Measurements from ENCODE around the gene MTMR6.
A peak's percentile ranks its signal among the peaks of the same experiment; 100 is the strongest.

MTMR6 gene

GRCh38 chr13:25286969-25287961 is at the start of gene MTMR6:
MTMR6 (minus strand) TSS chr13:25287488; CDS start chr13:25287247, 241 bp downstream.
- peak; percentile 74 for DNase-seq

- DNase-seq, result no peak
Measured at GRCh38 chr13:25335856-25336255, 48.6 kb upstream of the MTMR6 start.

GRCh38 chr13:25330541-25330940 is 43.3 kb upstream of the MTMR6 start:
- DNase-seq, result no peak

GRCh38 chr13:25329706-25330105 is 42.4 kb upstream of the MTMR6 start:
- no peak for DNase-seq

GRCh38 chr13:25324100-25324499 is 36.8 kb upstream of the MTMR6 start:
- no peak for DNase-seq

- DNase-seq, result no peak
Measured at GRCh38 chr13:25319771-25320170, 32.5 kb upstream of the MTMR6 start.

GRCh38 chr13:25318946-25319345 is 31.7 kb upstream of the MTMR6 start:
- DNase-seq, result peak; percentile 10

- no peak for DNase-seq
Measured at GRCh38 chr13:25310891-25311290, 23.6 kb upstream of the MTMR6 start.

GRCh38 chr13:25306671-25307464 is 19.6 kb upstream of the MTMR6 start:
- no peak for DNase-seq

GRCh38 chr13:25302121-25302520 is 14.8 kb upstream of the MTMR6 start:
- DNase-seq, result no peak

GRCh38 chr13:25301347-25302113 is 14.2 kb upstream of the MTMR6 start, which contains the start of gene NUP58:
NUP58 (plus strand) TSS chr13:25301625; CDS start chr13:25301774, 149 bp downstream.
- peak; percentile 88 for DNase-seq

- no peak for DNase-seq
Measured at GRCh38 chr13:25300861-25301346, 13.6 kb upstream of the MTMR6 start.

GRCh38 chr13:25295701-25296100 is 8.4 kb upstream of the MTMR6 start:
- DNase-seq, result no peak

GRCh38 chr13:25295228-25295627 is 7.9 kb upstream of the MTMR6 start:
- DNase-seq, result no peak

- no peak for DNase-seq
Measured at GRCh38 chr13:25292301-25292700, 5.0 kb upstream of the MTMR6 start.

- no peak for DNase-seq
Measured at GRCh38 chr13:25291691-25292090, 4.4 kb upstream of the MTMR6 start.

- DNase-seq, result no peak
Measured at GRCh38 chr13:25288966-25289365, 1.7 kb upstream of the MTMR6 start.

- peak; percentile 27 for DNase-seq
Measured at GRCh38 chr13:25286308-25286968, 850 bp downstream of the MTMR6 start.

- DNase-seq, result no peak
Measured at GRCh38 chr13:25281935-25282332, 5.4 kb downstream of the MTMR6 start.

GRCh38 chr13:25281193-25281934 is 5.9 kb downstream of the MTMR6 start:
- no peak for DNase-seq

- no peak for DNase-seq
Measured at GRCh38 chr13:25280396-25280795, 6.9 kb downstream of the MTMR6 start.

Measured in amniotic stem cell (primary cell).